NCI-H524 (cell line): Measurements from ENCODE around the gene RFXANK.
A peak's percentile ranks its signal among the peaks of the same experiment; 100 is the strongest.

Experiments
- DNase-seq, 2 experiments: peaks; one replicate each; lab custom pipeline; 2025; lab: John Stamatoyannopoulos, UW

The RFXANK gene

DNA sequence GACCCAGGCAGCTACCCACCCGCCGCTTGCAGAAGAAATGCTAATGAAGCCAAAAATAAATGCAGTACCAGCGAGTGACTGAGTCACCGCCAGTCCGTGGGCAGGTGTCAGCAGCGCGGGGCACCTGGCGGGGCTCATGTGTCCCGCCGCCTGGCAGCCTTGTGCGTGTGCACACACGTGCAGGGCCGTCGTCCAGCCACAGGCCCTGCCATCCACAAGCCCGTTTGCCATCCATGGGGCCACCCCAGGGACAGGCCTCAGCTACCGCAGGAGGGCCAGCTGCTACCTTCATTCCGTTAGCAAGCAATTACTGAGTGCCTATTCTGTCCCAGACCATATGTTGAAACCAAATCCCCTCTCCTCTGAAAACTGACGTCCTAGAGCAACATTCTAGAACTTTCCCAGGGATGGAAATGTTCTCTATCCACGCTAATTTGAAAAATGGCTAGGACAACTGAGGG is 40.2 kb downstream of the RFXANK start:
- peak; percentile 56 to 87 for DNase-seq

DNA sequence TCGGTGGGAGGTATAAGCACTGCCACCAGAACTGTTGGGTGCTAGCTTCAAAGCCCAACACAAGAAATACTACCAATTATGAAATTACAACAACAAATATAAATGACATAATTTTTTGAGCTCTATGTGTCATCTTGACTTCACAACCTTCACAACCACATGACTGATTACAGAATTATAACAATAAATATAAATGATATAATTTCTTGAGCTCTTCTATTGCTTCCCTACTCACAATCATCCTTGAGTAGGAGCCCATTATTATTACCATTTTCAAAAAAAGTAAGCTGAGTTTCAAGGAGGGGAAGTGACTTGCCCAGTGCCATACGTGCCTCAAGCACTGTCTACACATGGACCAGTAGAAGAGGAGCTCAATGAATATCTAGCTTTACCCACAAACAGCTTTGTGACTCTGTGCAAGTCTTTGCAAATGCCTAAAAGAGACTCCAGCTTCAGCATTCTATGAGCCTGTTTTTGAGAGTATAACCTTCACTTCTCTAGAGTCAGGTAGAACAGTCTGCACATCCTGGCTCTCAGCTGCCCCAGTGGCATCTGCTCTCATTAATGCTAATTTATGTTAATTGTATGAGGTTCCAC is 42.3 kb downstream of the RFXANK start:
- peak in 1 of 2 experiments; percentile 42 for DNase-seq

DNA sequence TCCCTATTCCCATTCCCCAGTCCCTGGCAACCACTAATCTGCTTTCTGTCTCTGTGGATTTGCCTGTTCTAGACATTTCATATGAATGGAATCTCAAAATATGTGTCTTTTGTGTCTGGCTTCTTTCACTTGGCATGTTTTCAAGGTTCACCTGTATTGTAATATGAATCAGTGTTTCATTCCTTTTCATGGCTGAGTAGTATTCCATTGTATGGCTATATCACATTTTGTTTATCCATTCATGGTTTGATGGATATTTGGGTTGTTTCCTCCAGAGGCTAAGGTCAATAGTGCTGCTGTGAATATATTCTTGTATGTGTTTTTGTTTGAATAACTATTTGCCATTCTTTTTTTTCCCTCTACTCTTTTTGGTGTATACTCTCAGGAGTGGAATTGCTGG is 44.1 kb downstream of the RFXANK start:
- no peak for DNase-seq

DNA sequence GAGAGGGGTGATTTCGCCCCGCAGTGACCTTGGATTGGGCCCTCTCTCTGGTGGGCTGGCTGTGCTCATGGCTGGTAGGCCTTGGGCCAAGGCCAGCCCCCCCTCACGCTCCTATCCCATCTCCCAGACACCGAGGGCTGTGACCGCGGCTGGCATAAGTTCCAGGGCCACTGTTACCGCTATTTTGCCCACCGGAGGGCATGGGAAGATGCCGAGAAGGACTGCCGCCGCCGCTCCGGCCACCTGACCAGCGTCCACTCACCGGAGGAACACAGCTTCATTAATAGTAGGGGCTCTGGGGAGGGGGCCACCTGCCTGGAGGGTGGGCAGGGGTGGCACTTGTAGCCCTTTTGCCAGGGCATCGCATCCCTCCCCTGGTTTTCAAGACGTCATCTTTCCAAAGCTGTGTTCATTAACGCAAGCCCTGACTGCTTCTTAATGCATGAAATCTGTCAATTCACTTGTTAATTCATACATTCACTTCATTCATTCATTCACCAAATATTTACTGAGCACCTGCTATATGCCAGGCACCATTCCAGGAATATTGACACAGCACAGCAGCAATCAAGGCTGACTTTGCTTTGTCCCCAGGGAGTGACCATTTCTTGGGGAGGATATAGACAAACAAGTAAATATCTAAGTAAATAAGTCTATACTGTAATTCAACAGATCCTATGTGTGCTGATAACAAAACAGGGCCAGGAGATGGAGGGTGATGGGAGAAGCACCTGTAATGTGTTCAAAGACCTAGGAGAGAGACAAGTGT is 46.3 kb downstream of the RFXANK start:
- DNase-seq: no peak

DNA sequence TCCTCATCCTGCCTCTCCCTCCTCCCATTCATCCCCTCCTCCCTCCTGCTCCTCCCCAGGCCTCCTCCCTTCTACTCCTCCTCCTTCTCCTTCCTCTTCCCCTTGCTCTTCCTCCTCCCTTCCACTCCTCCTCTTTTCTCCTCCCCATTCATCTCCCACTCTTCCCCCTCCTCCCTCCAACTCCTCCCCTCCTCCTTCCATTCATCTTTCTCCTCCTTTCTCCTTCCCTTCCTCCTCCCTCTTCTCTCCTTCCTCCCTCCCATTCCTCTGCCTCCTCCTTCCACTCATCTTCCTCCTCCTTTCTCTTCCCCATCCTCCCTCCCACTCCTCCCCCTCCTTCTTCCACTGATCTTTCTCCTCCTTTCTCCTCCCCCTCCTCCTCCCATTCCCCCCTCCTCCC is 47.6 kb downstream of the RFXANK start:
- no peak for DNase-seq

DNA sequence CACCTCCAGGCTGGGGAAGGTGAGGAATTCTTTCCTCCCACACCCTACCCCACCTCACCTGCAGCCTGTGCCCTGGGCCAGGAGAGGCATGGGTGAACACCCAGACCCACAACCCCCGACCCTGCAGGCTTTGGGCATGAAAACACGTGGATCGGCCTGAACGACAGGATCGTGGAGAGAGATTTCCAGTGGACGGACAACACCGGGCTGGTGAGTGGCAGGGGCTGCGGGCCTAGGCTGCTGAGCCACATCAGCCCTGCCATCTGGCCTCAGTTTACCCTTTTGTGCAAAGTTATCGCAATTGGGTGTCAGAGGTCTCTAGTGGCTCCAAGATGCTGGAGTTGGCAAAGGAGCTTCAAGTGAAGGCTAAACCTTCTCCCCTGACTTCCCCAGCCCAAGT is 48.4 kb downstream of the RFXANK start:
- DNase-seq: no peak

DNA sequence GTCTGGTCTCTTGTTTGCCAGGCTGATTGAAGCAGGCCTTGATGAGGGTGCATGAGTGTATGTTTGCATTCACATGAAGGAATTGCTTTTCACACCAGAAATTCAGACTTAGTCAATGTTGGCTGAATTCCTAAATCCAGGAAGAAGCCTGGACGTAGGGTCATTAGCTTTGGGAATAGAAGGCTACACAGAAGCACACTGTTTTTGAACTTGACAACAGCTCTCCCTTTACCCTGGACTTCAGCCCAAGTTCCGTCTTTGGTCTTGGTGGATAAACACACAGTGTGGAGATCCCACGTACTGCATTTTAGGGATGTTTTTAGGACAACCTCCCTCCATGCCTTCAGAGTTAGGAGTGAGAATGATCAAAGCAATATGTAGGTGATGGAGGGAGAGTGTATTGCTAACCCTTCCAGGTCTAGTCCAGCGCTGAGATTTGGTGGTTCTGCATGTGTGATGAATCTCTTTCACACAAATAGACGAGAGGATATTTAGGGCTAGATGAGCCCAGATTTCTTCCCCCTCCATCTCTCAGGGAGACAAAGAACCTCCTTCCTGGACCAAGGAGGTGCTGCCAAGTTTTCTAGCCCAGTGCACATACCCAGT is 58.2 kb downstream of the RFXANK start:
- no peak for DNase-seq
